AG08395 (cell line): Measurements from ENCODE around the gene GZF1.

ENCODE experiments used
- DNase-seq: peaks from one replicate; pipeline ENCODE4 v3.0.0; 2012; ENCODE audit warnings: mixed read lengths, low spot score

Gene GZF1

DNA sequence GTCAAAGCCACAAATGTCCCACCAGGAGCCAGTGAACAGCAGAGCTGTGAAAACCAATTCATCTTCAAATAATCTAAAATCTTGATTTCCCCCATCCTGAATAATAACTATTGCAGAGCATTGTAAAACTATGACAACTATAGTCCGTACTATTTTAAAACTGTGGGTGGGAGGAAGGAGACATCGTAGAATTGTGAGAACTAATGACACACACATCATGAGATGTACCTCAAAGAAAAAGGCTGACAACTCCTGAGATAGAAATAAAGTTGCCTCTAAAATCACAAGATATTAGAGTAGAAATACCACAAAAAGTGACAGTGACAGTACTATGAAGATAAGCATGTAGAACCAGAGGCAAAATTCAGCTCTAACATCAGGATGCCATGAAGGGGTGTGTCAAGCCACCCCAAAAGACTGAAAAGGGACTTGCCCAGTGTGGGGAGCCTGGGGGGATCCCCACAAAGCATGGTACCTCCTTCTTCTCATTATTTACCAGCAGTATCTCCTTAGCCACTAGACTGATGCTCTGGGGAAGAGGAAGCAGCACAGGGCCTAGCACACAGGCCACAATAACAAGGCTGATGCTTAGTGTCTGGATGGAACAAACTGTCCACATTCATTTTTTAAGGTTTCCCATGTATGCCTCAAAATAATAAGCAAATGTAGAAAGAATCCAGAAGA lies 45.9 kb downstream of the GZF1 start:
- DNase-seq = no peak

- DNase-seq = no peak
Observed at GRCh38 chr20:23408957-23409356, 47.0 kb downstream of the GZF1 start.

GRCh38 chr20:23409800-23410199 lies 47.8 kb downstream of the GZF1 start:
- DNase-seq = no peak

- no peak for DNase-seq
Observed at GRCh38 chr20:23410916-23411695, 49.1 kb downstream of the GZF1 start.

GRCh38 chr20:23412026-23412425 lies 50.0 kb downstream of the GZF1 start:
- DNase-seq = no peak

- DNase-seq = no peak
Observed at GRCh38 chr20:23413862-23414422, 52.0 kb downstream of the GZF1 start.

- no peak for DNase-seq
Observed at GRCh38 chr20:23414526-23415188, 52.7 kb downstream of the GZF1 start.

DNA sequence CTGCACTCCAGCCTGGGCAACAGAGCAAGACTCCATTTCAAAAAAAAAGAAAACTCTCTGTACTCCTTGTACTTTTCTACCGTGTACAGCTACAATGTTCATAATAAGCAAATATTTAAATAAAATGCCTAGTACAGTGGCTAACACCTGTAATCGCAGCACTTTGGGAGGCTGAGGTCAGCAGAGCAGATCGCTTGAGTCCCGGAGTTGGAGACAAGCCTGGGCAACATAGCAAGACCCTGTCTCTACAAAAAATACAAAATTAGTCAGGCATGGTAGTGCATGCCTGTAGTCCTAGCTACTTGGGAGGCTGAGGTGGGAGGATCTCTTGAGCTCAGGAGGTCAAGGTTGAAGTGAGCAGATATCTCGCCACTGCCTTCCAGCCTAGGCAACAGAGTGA lies 53.6 kb downstream of the GZF1 start:
- DNase-seq = no peak

DNA sequence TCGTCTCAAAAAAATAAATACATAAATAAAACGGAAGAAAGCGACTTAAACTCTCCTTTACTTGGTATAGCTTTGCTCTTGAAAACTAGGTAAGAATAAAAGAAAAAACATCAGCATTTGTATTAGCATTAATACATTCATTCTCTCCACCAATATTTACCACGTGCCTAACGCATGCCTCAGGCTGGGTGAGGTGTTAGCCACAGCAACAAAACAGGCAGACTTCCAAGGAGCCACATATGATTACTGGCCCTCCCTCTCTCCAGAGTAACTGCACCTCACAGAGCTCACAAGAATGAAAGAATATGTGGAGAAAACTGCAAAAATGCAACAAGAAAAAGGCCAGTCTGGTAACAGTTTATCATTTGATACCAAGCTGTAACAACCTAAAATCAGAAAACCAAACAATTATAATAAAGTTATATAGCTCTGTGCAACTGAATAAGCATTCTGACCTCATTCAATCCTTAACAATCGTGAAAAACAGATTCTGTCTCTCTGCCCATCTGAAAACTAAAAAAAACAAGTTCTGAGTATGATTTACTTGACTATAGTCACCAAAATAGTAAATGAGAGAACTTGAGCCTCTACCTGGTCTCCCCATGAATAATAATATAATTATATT lies 54.1 kb downstream of the GZF1 start:
- no peak for DNase-seq

- no peak for DNase-seq
Observed at GRCh38 chr20:23417861-23418260, 55.9 kb downstream of the GZF1 start.

GRCh38 chr20:23419657-23419994 lies 57.6 kb downstream of the GZF1 start:
- no peak for DNase-seq

- DNase-seq = peak; percentile 73
Observed at GRCh38 chr20:23419995-23420901, 58.3 kb downstream of the GZF1 start.

DNA sequence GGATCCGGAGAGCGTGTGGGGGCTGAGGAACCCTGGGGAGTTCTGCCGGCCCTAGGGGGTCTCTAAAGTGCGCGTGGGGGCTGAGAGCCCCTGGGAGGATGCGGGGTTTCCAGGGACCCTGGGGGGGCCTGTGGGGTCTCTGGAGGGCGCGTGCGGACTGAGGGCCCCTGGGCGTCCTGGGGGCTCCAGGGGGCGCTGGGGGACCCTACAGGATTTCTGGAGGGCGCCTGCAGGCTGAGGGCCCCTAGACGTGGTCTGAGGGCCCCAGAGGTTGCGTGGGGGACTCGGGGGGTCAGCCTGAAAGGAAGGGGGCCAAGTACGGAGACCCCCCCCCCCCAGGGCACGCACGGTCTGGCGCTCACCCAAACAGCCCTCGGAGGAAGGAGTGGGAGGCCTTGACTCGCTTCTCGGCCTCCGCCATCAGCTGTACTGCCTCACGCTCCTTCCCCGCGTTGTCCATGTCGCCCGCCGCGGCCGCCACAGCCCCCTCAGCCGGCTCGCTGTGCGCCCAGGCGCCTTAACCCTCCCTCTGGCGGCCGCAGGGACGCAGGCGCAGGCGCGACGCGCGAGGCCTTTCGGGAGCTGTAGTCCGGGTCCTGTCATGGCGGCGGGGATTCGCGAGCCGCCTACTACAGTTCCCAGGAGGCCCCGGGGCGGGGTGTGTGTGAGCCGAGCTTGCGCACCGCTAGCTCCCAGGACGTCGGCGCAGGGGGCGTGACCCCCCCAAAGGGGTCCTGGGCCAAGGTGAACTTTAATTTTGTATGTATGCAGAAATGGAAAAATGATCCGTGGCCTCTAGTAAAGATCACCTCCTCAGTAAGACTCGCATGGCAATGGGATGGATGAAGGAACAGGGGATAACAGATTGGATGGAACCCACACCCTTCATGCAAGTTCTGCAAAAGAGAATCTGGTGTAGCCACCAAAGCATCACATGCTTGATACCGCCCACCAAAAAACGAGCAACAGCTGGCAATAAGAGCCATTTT lies 59.3 kb downstream of the GZF1 start, which contains the start of gene NAPB:
Gene NAPB (minus strand): TSS at position 546 of the 989 bp plus-strand sequence. CDS start 86 bp downstream, at position 460.
- peak; percentile 98 for DNase-seq
